ENCODE results near the gene PDE4D.
A peak's percentile ranks its signal among the peaks of the same experiment; 100 is the strongest.

Gene PDE4D

GRCh38 chr5:59254055-59254687, 639.4 kb downstream of the PDE4D start:
- no peak for DNase-seq (ENCODE audit: low read depth)

GRCh38 chr5:59253625-59254024, 639.9 kb downstream of the PDE4D start:
- DNase-seq (ENCODE audit: low read depth): no peak

- no peak for DNase-seq (ENCODE audit: low read depth)
These were observed 641.9 kb downstream of the PDE4D start for GRCh38 chr5:59251627-59252026.

GRCh38 chr5:59249726-59250125, 643.8 kb downstream of the PDE4D start:
- DNase-seq (ENCODE audit: low read depth): no peak

GRCh38 chr5:59249160-59249559, 644.4 kb downstream of the PDE4D start:
- DNase-seq (ENCODE audit: low read depth): no peak

- DNase-seq (ENCODE audit: low read depth): no peak
These were observed 646.6 kb downstream of the PDE4D start for GRCh38 chr5:59246882-59247281.

- DNase-seq (ENCODE audit: low read depth): no peak
These were observed 647.2 kb downstream of the PDE4D start for GRCh38 chr5:59246145-59246869.

- no peak for DNase-seq (ENCODE audit: low read depth)
These were observed 648.3 kb downstream of the PDE4D start for GRCh38 chr5:59245198-59245597.

GRCh38 chr5:59241552-59241951, 652.0 kb downstream of the PDE4D start:
- no peak for DNase-seq (ENCODE audit: low read depth)

GRCh38 chr5:59241119-59241518, 652.4 kb downstream of the PDE4D start:
- no peak for DNase-seq (ENCODE audit: low read depth)

- no peak for DNase-seq (ENCODE audit: low read depth)
These were observed 655.2 kb downstream of the PDE4D start for GRCh38 chr5:59238126-59238902.

GRCh38 chr5:59236986-59237385, 656.5 kb downstream of the PDE4D start:
- DNase-seq (ENCODE audit: low read depth): no peak

GRCh38 chr5:59236448-59236847, 657.1 kb downstream of the PDE4D start:
- DNase-seq (ENCODE audit: low read depth): no peak

- DNase-seq (ENCODE audit: low read depth): no peak
These were observed 659.3 kb downstream of the PDE4D start for GRCh38 chr5:59234236-59234635.

- DNase-seq (ENCODE audit: low read depth): no peak
These were observed 662.1 kb downstream of the PDE4D start for GRCh38 chr5:59231221-59231931.

- no peak for DNase-seq (ENCODE audit: low read depth)
These were observed 670.6 kb downstream of the PDE4D start for GRCh38 chr5:59222687-59223511.

- no peak for DNase-seq (ENCODE audit: low read depth)
These were observed 671.8 kb downstream of the PDE4D start for GRCh38 chr5:59221769-59222168.

- no peak for DNase-seq (ENCODE audit: low read depth)
These were observed 675.0 kb downstream of the PDE4D start for GRCh38 chr5:59218424-59219045.

GRCh38 chr5:59216841-59217240, 676.7 kb downstream of the PDE4D start:
- DNase-seq (ENCODE audit: low read depth): no peak

GRCh38 chr5:59212596-59212995, 680.9 kb downstream of the PDE4D start:
- DNase-seq (ENCODE audit: low read depth): no peak

GRCh38 chr5:59209758-59210359, 683.7 kb downstream of the PDE4D start:
- DNase-seq (ENCODE audit: low read depth): peak; percentile 52

Measured in amniotic epithelial cell (primary cell).